Neural cell (in vitro differentiated cells): ENCODE data around the gene GASK1A.

Source experiments
- EZH2 ChIP-seq: fragments of 200-600, 300-800 bp; shearing (Covaris generic), sonication (generic); IDR thresholded peaks from 2 replicates; pipeline ENCODE4 v1.6.1; 2014; ENCODE audit warnings: antibody characterized with exemption, low read length, borderline replicate concordance, mild to moderate bottlenecking; ENCODE audit not compliant: insufficient read depth, poor library complexity, severe bottlenecking
- TF ChIP-seq, protein P1 (sequence below): fragments of 450-650 bp; IDR thresholded peaks from 2 replicates; pipeline ENCODE4 v1.5.1; 2014; ENCODE audit warnings: antibody characterized with exemption, mild to moderate bottlenecking, moderate library complexity; ENCODE audit not compliant: poor library complexity, severe bottlenecking

DNA sequence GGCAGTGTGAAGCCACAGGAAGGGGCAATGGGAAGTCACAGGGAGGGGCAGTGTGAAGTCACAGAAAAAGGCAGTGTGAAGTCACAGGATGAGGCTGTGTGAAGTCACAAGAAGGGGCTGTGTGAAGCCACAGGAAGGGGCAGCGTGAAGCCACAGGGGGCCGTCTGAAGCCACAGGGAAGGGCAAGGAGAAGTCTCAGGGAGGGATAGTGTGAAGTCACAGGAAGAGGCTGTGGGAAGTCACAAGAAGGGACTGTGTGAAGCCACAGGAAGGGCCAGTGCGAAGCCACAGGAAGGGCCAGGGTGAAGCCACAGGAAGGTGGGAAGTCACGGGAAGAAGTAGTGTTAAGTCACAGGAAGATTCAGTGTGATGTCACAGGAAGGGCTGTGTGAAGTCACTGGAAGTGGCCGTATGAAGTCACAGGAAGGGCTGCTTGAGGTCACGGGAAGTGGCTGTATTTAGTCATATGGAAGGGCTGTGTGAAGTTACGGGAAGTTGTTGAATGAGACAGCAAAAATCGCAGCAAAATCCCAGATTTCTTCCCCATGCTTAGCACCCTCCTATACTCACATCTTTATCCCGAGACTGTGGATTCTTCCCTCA lies 38.6 kb downstream of the GASK1A start:
- TF ChIP-seq, protein P1, sequence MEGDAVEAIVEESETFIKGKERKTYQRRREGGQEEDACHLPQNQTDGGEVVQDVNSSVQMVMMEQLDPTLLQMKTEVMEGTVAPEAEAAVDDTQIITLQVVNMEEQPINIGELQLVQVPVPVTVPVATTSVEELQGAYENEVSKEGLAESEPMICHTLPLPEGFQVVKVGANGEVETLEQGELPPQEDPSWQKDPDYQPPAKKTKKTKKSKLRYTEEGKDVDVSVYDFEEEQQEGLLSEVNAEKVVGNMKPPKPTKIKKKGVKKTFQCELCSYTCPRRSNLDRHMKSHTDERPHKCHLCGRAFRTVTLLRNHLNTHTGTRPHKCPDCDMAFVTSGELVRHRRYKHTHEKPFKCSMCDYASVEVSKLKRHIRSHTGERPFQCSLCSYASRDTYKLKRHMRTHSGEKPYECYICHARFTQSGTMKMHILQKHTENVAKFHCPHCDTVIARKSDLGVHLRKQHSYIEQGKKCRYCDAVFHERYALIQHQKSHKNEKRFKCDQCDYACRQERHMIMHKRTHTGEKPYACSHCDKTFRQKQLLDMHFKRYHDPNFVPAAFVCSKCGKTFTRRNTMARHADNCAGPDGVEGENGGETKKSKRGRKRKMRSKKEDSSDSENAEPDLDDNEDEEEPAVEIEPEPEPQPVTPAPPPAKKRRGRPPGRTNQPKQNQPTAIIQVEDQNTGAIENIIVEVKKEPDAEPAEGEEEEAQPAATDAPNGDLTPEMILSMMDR, result no peak
- no peak for TF ChIP-seq EZH2
